ENCODE data around the gene HOXB1.

- no peak for TF ChIP-seq POLR2A (IDR thresholded peaks at IDR 0.05)
- TF ChIP-seq CTCF (IDR thresholded peaks at IDR 0.05) = no peak
Measured at GRCh38 chr17:48519427-48519826, 11.4 kb downstream of the HOXB1 start.
